NCI-H146 treated with DMSO at 0.1 percent for 48 hours (cell line): ENCODE results near the gene VAV2.
A peak's percentile ranks its signal among the peaks of the same experiment; 100 is the strongest.

ENCODE experiments used
- DNase-seq: peaks from one replicate; lab custom pipeline; 2025; ENCODE audit not compliant: unreplicated experiment; lab: John Stamatoyannopoulos, UW

Gene VAV2

GRCh38 chr9:133825555-133826218, 166.4 kb downstream of the VAV2 start:
- no peak for DNase-seq

GRCh38 chr9:133824802-133825186, 167.3 kb downstream of the VAV2 start:
- DNase-seq: no peak

- no peak for DNase-seq
Measured at GRCh38 chr9:133824106-133824801, 167.9 kb downstream of the VAV2 start.

GRCh38 chr9:133823189-133824105, 168.7 kb downstream of the VAV2 start:
- DNase-seq: no peak

- no peak for DNase-seq
Measured at GRCh38 chr9:133822430-133823065, 169.6 kb downstream of the VAV2 start.

- DNase-seq: no peak
Measured at GRCh38 chr9:133821601-133822429, 170.3 kb downstream of the VAV2 start.

GRCh38 chr9:133819923-133820322, 172.2 kb downstream of the VAV2 start:
- no peak for DNase-seq

- no peak for DNase-seq
Measured at GRCh38 chr9:133818444-133818843, 173.7 kb downstream of the VAV2 start.

- DNase-seq: no peak
Measured at GRCh38 chr9:133815781-133816180, 176.3 kb downstream of the VAV2 start.

GRCh38 chr9:133814586-133815208, 177.4 kb downstream of the VAV2 start:
- DNase-seq: no peak

GRCh38 chr9:133813749-133814585, 178.2 kb downstream of the VAV2 start:
- DNase-seq: no peak

GRCh38 chr9:133812941-133813748, 179.0 kb downstream of the VAV2 start:
- no peak for DNase-seq

- DNase-seq: no peak
Measured at GRCh38 chr9:133812077-133812868, 179.9 kb downstream of the VAV2 start.

GRCh38 chr9:133811471-133811870, 180.7 kb downstream of the VAV2 start:
- peak; percentile 45 for DNase-seq

- no peak for DNase-seq
Measured at GRCh38 chr9:133810556-133811195, 181.4 kb downstream of the VAV2 start.

- no peak for DNase-seq
Measured at GRCh38 chr9:133809335-133809734, 182.8 kb downstream of the VAV2 start.

GRCh38 chr9:133807818-133808217, 184.3 kb downstream of the VAV2 start:
- no peak for DNase-seq
